MM.1S (cell line): ENCODE data around the gene CYP17A1.
"Not testable (repeated sequence)": the region's sequence is repeated elsewhere in the genome, so short reads cannot be mapped to it uniquely, and the experiment has no call there.

Experiments
- DNase-seq: peaks from one replicate; pipeline ENCODE4 v3.0.0-alpha.2; 2015
- H2AFZ ChIP-seq: fragments of 300-600 bp; sonication (generic); 2 replicates; pipeline ENCODE4 v1.6.0; 2016; ENCODE audit warnings: antibody characterized with exemption, low read length
- H3F3A ChIP-seq: fragments of 300-600 bp; sonication (generic); 2 replicates; pipeline ENCODE4 v1.6.1; 2016; ENCODE audit warnings: mild to moderate bottlenecking, antibody characterized with exemption, low read length, moderate library complexity, mixed read lengths; ENCODE audit not compliant: insufficient read depth
- H3K27ac ChIP-seq: fragments of 300-600 bp; sonication (generic); 2 replicates; pipeline ENCODE4 v1.5.1; 2016; ENCODE audit warnings: mild to moderate bottlenecking, low read length
- H3K27me3 ChIP-seq: fragments of 300-600 bp; sonication (generic); replicated peaks from 2 replicates; pipeline ENCODE4 v1.6.0; 2016; ENCODE audit warnings: low read length; ENCODE audit not compliant: insufficient read depth
- H3K36me3 ChIP-seq: fragments of 300-600 bp; sonication (generic); replicated peaks from 2 replicates; pipeline ENCODE4 v1.6.1; 2016; ENCODE audit warnings: mild to moderate bottlenecking, low read length, mixed read lengths; ENCODE audit not compliant: insufficient read depth
- H3K4me1 ChIP-seq: fragments of 300-600 bp; sonication (generic); 2 replicates; pipeline ENCODE4 v1.6.1; 2016; ENCODE audit warnings: low read length, mixed read lengths
- H3K4me2 ChIP-seq: fragments of 300-600 bp; sonication (generic); 2 replicates; pipeline ENCODE4 v1.6.0; 2016; ENCODE audit warnings: low read depth, low read length
- H3K4me3 ChIP-seq: fragments of 300-600 bp; sonication (generic); 2 replicates; pipeline ENCODE4 v1.5.1; 2016; ENCODE audit warnings: low read length, mixed read lengths
- H3K79me2 ChIP-seq: fragments of 300-600 bp; sonication (generic); 2 replicates; pipeline ENCODE4 v1.6.1; 2016; ENCODE audit warnings: mixed run types, low read length, mixed read lengths
- H3K9ac ChIP-seq: fragments of 300-600 bp; sonication (generic); 2 replicates; pipeline ENCODE4 v1.6.1; 2016; ENCODE audit warnings: low read length, mixed read lengths
- H3K9me2 ChIP-seq: fragments of 300-600 bp; sonication (generic); replicated peaks from 2 replicates; pipeline ENCODE4 v1.6.1; 2016; ENCODE audit warnings: mild to moderate bottlenecking, low read length, mixed read lengths; ENCODE audit not compliant: insufficient read depth
- H3K9me3 ChIP-seq: fragments of 300-600 bp; sonication (generic); replicated peaks from 2 replicates; pipeline ENCODE4 v1.6.1; 2016; ENCODE audit warnings: mild to moderate bottlenecking, low read length, mixed read lengths; ENCODE audit not compliant: insufficient read depth
- H4K20me1 ChIP-seq: fragments of 300-600 bp; sonication (generic); 2 replicates; pipeline ENCODE4 v1.6.1; 2016; ENCODE audit warnings: mild to moderate bottlenecking, low read length, moderate library complexity, mixed read lengths; ENCODE audit not compliant: insufficient read depth
- EZH2 ChIP-seq: fragments of 300-600 bp; sonication (generic); optimal IDR thresholded peaks from 2 replicates; pipeline ENCODE3; 2017; ENCODE audit warnings: low read depth, mild to moderate bottlenecking, antibody characterized with exemption, low read length, mixed read lengths
- EZH2phosphoT487 ChIP-seq: fragments of 300-600 bp; sonication (generic); IDR thresholded peaks from 2 replicates; pipeline ENCODE4 v1.6.1; 2018; ENCODE audit warnings: antibody characterized with exemption, low read length
- TF ChIP-seq, protein P1 (sequence below): fragments of 300-600 bp; sonication (generic); IDR thresholded peaks from 2 replicates; pipeline ENCODE4 v1.5.1; 2016; ENCODE audit warnings: antibody characterized with exemption, low read length, mixed read lengths

CYP17A1 gene

GRCh38 chr10:102850025-102850518, 12.9 kb upstream of the CYP17A1 start:
- Histone ChIP-seq H3K9ac (no peak overlapping the region), H4K20me1 (no peaks in the 10 kb centered on the region), H3K9me2 (no peaks in the 10 kb centered on the region), H3K4me1 (no peaks in the 10 kb centered on the region), H3K4me2 (no peak overlapping the region), H3K36me3 (no peaks in the 10 kb centered on the region), H3K27me3 (no peaks in the 10 kb centered on the region), H3F3A (no peaks in the 10 kb centered on the region), H3K79me2 (peaks cover 1% of the 10 kb centered on the region; the same call in 1 of the 2 replicates), H3K9me3 (no peaks in the 10 kb centered on the region), H3K4me3 (no peak overlapping the region), H2AFZ (no peak overlapping the region), H3K27ac (no peak overlapping the region)
- TF ChIP-seq EZH2 (no peak), EZH2phosphoT487 (no peak)
- TF ChIP-seq, protein P1, sequence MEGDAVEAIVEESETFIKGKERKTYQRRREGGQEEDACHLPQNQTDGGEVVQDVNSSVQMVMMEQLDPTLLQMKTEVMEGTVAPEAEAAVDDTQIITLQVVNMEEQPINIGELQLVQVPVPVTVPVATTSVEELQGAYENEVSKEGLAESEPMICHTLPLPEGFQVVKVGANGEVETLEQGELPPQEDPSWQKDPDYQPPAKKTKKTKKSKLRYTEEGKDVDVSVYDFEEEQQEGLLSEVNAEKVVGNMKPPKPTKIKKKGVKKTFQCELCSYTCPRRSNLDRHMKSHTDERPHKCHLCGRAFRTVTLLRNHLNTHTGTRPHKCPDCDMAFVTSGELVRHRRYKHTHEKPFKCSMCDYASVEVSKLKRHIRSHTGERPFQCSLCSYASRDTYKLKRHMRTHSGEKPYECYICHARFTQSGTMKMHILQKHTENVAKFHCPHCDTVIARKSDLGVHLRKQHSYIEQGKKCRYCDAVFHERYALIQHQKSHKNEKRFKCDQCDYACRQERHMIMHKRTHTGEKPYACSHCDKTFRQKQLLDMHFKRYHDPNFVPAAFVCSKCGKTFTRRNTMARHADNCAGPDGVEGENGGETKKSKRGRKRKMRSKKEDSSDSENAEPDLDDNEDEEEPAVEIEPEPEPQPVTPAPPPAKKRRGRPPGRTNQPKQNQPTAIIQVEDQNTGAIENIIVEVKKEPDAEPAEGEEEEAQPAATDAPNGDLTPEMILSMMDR = no peak
- DNase-seq = no peak

DNA sequence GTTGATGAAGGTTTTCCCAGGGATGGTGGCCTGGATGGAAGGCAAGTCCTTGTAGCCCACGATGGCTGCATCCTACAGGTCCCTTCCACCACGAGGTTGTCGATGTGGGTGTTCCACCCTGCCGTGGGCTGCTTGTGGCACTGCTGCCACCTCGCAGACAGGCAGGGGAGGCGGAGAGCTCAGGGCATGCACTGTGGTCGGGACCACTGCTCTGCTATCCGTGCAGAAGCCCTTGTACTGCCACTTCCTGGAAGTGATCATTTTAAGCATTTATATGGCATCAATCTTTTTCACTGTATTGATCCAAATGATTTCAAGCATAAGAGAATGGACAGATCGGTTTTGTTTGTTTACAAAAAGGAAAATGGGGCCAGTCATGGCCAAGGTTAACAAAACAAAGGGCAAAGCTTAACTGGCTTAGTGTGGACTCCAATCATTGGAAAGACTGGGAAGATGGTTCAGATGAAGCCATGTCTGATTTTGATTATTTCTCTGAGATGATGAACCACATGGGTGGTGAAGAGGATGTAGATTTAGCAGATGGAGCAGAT, 8.2 kb upstream of the CYP17A1 start:
- Histone ChIP-seq H3K27ac (no peak overlapping the region), H3K9me3 (no peaks in the 10 kb centered on the region), H3K9ac (no peak overlapping the region), H3K4me3 (no peak overlapping the region), H3K4me2 (no peak overlapping the region), H3K4me1 (no peaks in the 10 kb centered on the region), H3F3A (no peaks in the 10 kb centered on the region), H2AFZ (no peak overlapping the region), H4K20me1 (no peaks in the 10 kb centered on the region), H3K79me2 (no peaks in the 10 kb centered on the region), H3K36me3 (no peaks in the 10 kb centered on the region), H3K27me3 (no peaks in the 10 kb centered on the region), H3K9me2 (no peaks in the 10 kb centered on the region)
- no peak for DNase-seq
- TF ChIP-seq EZH2phosphoT487 (no peak), EZH2 (no peak)
- TF ChIP-seq, protein P1 = no peak

DNA sequence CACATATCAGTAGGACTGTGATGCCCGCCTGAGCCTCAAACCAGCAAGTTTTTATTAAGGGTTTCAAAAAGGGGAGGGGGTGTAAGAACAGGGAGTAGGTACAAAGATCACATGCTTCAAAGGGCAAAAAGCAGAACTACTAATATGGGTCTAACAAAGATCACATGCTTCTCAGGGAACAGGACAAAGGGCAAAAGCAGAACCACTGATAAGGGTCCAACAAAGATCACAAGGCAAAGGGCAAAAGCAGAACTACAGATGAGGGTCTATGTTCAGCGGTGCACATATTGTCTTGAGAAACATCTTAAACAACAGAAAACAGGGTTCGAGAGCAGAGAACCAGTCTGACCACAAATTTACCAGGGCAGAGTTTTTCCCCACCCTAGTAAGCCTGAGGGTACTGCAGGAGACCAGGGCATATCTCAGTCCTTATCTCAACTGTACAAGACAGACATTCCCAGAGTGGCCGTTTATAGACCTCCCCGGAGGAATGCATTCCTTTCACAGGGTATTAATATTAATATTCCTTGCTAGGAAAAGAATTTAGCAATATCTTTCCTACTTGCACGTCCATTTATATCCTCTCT, 7.1 kb upstream of the CYP17A1 start:
- not testable (repeated sequence) for H3K36me3 ChIP-seq, H3K4me3 ChIP-seq, H3K9me3 ChIP-seq, H3K9ac ChIP-seq, H3K4me2 ChIP-seq, H3F3A ChIP-seq, H3K9me2 ChIP-seq, H3K79me2 ChIP-seq, H3K27ac ChIP-seq, DNase-seq, H3K4me1 ChIP-seq, H3K27me3 ChIP-seq, H4K20me1 ChIP-seq, H2AFZ ChIP-seq

DNA sequence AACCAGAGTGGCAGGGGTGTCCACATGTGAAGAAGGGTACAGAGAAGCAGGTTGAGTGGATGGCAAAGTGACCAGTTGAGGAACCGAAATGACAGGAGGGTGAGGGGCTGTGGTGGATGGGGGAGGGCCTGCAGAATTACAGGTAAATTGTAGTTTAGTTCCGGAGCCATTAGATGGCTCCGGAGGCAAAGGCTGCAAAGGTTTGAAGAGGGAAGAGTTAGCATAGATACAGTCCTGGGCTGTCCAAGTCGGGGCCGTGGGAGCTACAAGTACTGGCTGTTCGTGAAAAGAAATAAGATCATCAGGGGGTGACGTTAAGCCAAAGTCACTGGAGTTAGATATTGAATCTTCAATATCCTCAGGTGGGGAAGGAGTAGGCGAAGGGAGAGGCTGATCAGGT, 5.9 kb upstream of the CYP17A1 start:
- not testable (repeated sequence) for H3K4me1 ChIP-seq, H3K27me3 ChIP-seq

More for the DNA sequence above, 5.9 kb upstream of the CYP17A1 start:
- H3K9me3 ChIP-seq, H3K4me2 ChIP-seq, H3K27ac ChIP-seq, H3F3A ChIP-seq, H3K36me3 ChIP-seq, DNase-seq, H3K9ac ChIP-seq, H4K20me1 ChIP-seq, H3K9me2 ChIP-seq, H3K79me2 ChIP-seq, H2AFZ ChIP-seq, H3K4me3 ChIP-seq: not testable (repeated sequence)
